ENCODE data around the gene B3GNT8.

DNA sequence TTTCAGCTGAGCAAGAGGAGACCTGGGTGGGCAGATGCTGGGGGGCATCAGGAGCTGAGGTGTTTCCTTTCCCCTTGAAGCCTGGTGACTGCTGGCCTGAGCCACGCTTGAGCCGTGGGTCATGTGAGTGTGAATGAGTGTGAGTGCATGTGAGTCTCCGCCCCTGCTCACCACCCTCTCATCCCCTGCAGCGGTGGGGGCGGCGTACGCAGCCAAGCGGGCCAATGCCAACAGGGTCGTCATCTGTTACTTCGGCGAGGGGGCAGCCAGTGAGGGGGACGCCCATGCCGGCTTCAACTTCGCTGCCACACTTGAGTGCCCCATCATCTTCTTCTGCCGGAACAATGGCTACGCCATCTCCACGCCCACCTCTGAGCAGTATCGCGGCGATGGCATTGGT lies 5.2 kb downstream of the B3GNT8 start:
- TF ChIP-seq, protein P1, sequence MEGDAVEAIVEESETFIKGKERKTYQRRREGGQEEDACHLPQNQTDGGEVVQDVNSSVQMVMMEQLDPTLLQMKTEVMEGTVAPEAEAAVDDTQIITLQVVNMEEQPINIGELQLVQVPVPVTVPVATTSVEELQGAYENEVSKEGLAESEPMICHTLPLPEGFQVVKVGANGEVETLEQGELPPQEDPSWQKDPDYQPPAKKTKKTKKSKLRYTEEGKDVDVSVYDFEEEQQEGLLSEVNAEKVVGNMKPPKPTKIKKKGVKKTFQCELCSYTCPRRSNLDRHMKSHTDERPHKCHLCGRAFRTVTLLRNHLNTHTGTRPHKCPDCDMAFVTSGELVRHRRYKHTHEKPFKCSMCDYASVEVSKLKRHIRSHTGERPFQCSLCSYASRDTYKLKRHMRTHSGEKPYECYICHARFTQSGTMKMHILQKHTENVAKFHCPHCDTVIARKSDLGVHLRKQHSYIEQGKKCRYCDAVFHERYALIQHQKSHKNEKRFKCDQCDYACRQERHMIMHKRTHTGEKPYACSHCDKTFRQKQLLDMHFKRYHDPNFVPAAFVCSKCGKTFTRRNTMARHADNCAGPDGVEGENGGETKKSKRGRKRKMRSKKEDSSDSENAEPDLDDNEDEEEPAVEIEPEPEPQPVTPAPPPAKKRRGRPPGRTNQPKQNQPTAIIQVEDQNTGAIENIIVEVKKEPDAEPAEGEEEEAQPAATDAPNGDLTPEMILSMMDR (IDR thresholded peaks at IDR 0.05; ENCODE audit: insufficient read depth, low read depth, low read length), result no peak
- TF ChIP-seq EZH2 (IDR thresholded peaks at IDR 0.05; ENCODE audit: insufficient read depth, low read length), result no peak

Measured in astrocyte (in vitro differentiated cells and primary cell).